Right lobe of liver (tissue), 4 donors: ENCODE data around the gene SH3BP4.

ENCODE experiments used
- POLR2A ChIP-seq: fragments of 450-650 bp; IDR thresholded peaks from one replicate; pipeline ENCODE4 v1.6.1; 2017; ENCODE audit warnings: antibody characterized with exemption, mild to moderate bottlenecking
- TF ChIP-seq, protein P1 (sequence below), 4 donors: fragments of 200-600 bp in 3 of 4; fragments of 450-650 bp in 1 of 4; IDR thresholded peaks; one replicate each; pipeline versions ENCODE4 v1.5.1 to v1.8.0; 2016 to 2022; ENCODE audit warnings: antibody characterized with exemption in 4 of 4, mild to moderate bottlenecking in 2 of 4
- donor health status: DM: no; HTN: no; CAD: no.
- donor health status: DM: no; HTN: no; CAD: no.
- donor health status: DM: no; HTN: yes; CAD: no.

DNA sequence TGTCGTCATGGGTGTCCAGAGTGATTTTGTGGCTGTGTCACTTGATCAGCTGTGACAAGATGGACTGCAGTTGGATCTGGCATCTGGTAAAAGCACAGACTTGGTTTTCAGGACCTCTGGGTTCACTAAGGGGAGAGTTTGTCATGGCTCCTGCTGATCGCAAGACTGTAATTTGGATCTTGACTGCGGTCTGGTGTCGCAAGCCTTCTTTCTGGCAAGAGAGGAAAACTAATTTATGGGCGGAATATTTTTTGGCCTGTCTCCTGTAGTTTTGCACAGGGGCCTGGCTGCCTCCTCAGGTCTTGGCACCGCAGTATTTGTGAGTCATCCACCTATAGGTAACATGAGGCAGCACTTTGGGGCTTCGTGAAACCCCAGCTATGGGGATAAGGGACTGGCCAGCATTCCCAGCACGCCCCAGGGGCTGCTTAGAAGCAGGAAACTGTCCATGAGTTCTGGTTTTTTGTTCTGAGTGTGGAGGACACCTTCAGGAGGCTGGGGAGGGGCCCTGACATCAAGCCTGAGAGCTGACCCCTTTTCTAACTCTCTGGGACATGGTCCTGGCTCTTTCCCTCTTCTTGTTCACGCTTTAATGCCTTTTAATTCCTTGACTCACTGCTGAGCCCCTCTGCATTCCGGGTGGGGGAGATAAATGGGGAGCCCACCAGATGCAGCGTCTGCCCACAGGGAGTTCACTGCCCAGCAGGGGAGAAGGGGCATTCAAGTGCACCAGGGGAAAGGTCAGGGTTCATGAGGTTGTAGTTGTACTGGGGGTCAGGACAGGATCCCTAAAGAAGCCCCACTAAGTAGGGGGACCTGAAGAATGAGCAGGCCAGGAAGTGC lies 12.2 kb downstream of the SH3BP4 start:
- TF ChIP-seq, protein P1, sequence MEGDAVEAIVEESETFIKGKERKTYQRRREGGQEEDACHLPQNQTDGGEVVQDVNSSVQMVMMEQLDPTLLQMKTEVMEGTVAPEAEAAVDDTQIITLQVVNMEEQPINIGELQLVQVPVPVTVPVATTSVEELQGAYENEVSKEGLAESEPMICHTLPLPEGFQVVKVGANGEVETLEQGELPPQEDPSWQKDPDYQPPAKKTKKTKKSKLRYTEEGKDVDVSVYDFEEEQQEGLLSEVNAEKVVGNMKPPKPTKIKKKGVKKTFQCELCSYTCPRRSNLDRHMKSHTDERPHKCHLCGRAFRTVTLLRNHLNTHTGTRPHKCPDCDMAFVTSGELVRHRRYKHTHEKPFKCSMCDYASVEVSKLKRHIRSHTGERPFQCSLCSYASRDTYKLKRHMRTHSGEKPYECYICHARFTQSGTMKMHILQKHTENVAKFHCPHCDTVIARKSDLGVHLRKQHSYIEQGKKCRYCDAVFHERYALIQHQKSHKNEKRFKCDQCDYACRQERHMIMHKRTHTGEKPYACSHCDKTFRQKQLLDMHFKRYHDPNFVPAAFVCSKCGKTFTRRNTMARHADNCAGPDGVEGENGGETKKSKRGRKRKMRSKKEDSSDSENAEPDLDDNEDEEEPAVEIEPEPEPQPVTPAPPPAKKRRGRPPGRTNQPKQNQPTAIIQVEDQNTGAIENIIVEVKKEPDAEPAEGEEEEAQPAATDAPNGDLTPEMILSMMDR (IDR thresholded peaks at IDR 0.05) = no peak
- TF ChIP-seq POLR2A = no peak
